HG02973 (cell line): ENCODE results near the gene DENND10.
A peak's percentile ranks its signal among the peaks of the same experiment; 100 is the strongest.
"Not testable (repeated sequence)": the region's sequence is repeated elsewhere in the genome, so short reads cannot be mapped to it uniquely, and the experiment has no call there.

Source experiments
- ATAC-seq: cut with Tn5 transposase; IDR thresholded peaks from one replicate; pipeline ENCODE4 v1.9.1; 2021; ENCODE audit warnings: moderate library complexity; ENCODE audit not compliant: unreplicated experiment

DENND10 gene

DNA sequence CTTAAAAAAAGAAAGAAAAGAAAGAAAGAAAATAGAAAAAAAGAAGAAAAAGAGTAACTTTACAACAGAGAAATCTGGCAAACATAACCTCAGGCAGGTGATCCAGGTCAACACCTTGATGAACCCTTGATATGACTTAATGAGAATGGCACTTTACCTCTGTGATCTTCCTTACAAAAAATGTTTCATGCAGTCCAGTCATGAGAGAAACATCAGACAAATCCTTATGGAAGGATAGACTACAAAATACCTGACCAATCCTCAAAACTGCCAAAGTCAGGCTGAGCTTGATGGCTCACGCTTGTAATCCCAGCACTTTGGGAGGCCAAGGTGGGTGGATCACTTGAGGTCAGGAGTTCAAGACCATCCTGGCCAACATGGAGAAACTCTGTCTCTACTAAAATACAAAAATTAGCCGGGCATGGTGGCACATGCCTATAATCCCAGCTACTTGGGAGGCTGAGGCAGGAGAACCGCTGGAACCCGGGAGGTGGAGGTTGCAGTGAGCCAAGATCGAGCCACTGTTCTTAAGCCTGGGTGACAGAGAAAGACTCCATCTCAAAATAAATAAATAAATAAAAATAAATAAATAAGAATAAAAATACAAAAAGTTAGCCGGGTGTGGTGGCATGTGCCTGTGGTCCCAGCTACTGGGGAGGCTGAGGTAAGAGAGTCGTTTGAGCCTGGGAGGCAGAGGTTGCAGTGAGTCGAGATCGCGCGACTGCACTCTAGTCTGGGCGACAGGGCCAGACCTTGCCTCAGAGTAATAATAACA is 7.1 kb upstream of the DENND10 start:
- not testable (repeated sequence) for ATAC-seq

DNA sequence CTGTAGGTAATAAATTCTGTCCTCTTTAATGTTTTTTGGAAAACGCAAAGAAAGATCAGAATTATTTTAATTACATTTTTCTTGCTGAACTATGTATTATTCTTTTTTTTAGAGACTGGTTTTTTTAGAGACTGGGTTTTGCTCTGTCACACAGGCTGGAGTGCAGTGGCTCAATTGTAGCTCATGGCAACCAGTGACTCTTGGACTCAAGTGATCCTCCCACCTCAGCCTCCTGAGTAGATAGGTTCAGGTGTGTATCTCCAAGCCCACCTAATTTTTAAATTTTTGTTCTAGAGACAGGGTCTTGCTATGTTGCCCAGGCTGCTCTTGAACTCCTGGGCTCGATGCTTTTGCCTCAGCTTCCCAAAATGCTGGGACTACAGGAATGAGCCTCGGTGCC is 5.3 kb upstream of the DENND10 start:
- no peak for ATAC-seq

DNA sequence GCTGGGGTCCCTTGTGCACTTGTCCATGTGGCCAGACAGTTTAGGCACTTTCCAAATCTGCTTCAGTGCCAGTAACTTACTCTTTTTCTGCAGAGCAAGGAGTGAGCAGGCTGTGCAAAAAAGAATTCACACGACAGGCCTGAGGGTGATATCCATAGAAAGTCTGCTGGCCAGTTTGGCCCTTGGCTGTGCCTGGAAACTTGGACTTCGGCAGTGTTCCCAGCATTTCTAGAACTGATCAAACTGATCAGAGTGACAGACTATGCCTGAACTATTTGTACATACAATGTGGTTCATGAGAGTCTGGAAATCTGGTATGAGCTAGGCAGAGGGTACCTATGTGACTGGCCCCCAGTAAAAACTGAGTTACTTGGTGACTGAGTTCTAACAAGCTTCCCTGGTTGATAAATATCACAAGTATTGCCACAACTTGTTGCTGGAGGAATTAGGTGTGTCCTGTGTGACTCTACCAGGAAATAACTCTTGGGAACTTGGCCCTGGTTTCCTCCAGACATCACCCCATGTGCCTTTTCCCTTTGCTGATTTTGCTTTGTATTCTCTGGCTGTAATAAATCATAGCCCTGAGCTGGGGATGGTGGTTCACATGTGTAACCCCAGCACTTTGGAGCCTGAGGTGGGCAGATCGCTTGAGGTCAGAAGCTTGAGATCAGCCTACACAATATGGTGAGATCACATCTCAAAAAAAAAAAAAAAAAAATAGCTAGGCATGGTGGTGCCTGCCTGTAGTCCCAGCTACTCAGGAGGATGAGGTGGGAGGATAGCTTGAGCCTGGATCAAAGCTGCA is 3.3 kb upstream of the DENND10 start:
- no peak for ATAC-seq

DNA sequence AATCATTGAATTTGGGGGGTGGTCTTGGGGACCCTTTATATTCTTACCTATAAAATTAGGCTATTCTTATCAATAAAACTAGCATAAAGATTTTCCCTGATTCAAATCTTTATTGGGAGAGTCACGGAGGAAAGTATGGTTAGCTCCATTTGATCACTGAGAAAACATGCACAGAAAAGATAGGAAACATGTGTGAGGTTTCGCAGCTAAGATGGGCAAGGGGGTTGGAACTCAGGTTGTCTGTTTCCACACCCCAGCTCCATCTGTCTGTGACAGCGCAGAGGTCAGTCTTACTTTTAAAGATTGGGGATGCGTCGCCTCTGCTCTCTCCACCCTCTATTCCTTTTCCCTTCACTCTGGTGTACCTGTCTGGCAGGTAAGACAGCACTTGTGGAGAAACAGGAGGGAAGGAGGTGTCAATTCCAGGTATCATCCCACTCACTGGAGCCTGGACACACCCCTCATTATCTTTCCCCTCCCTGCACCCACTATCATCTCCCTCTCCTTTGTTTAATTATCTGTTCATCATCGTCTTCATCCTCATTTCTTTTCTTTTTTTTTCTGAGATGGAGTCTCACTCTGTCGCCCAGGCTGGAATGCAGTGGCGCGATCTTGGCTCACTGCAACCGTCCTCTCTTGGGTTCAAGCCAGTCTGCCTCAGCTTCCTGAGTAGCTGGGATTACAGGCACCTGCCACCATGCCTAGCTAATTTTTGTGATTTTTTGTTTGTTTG is 2.4 kb upstream of the DENND10 start:
- no peak for ATAC-seq

DNA sequence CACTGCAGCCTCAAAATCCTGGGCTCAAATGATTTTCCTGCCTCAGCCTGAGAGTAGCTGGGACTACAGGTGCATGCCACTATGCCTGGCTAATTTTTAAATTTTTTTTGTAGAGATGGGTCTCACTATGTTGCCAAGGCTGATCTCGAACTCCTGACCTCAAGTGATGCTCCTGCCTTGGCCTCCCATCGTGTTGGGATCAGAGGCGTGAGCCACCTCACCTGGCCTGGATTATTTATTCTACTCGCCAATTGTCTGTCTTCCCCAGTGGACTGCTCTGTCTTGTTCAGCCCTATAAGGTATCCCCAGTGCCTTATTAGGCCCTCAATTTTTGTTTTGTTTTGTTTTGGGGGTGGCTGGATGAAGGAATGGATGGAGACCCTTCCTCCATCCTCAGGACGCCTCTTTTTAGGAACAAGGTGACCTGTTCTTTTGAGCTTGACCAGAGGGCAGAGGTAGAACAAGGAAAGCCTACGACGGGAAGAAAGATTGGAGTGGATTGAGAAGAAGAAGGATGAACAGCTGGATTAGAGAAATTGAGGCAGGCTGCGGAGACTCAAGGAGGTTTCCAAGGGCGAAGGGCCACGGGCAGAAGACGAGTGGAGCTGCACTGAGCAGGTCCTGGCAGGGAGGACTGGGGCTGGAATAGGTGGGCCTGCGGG is 541 bp upstream of the DENND10 start:
- no peak for ATAC-seq

DNA sequence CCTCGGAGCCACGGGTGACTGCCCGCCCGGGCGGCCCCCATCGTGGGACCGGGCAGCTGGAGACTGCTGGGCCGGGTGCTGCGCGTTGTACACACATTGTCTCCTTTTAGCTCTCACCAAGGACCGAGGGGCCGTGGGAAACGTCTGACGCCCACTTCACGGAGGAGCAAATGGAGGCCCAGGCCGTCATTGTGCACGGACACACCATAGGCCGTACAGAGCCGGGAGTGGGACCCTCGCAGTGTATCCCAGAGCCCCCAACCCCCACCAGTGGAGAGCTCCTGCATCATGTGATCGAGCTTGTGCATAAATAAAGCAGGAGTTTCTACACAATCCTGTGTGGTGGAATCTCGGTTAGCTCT is 722 bp downstream of the DENND10 start:
- ATAC-seq = no peak

DNA sequence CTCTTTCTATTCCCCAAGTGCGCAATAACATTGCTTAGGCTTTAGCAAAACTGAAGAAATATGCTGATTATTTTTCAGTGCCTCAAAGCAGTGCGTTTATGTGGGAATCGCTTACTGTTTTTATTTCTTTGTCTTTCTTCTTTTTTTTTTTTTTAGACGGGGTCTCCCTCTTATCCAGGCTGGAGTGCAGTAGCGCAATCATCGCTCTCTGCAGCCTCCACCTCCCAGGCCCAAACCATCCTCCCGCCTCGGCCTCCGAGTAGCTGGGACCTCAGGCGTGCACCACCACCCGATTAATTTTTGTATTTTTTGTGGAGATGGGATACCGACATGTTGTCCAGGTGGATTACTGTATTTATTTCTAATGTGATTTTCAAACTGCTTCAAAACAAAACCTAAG is 1.2 kb downstream of the DENND10 start:
- no peak for ATAC-seq

DNA sequence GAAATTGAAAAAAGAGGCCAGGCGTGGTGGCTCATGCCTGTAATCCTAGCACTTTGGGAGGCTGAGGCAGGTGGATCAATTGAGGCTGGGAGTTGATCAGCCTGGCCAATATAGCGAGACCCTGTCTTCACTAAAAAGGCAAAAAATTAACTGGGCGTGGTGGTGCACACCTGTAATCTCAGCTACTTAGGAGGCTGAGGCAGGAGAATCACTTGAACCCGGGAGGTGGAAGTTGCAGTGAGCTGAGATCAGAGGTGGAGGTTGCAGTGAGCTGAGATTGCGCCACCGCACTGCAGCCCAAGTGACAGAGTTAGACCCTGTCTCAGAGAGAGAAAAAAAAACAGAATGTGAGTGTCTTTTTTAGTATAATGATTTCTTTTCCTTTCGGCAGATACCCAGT is 2.0 kb downstream of the DENND10 start:
- ATAC-seq = not testable (repeated sequence)

DNA sequence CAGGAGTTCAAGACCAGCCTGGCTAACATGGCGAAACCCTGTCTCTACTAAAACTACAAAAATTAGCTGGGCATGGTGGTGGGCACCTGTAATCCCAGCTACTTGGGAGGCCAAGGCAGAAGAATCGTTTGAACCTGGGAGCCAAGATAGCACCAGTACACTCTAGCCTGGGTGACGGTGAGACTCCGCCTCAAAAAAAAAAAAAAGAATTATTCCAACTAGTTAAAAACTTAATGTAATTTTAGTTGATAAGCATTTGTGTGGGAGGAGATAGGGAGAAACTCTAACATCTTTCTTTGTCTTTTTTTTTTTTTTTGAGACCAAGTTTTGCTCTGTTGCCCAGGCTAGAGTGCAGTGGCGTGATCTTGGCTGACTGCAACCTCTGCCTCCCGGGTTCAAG is 3.2 kb downstream of the DENND10 start:
- not testable (repeated sequence) for ATAC-seq

DNA sequence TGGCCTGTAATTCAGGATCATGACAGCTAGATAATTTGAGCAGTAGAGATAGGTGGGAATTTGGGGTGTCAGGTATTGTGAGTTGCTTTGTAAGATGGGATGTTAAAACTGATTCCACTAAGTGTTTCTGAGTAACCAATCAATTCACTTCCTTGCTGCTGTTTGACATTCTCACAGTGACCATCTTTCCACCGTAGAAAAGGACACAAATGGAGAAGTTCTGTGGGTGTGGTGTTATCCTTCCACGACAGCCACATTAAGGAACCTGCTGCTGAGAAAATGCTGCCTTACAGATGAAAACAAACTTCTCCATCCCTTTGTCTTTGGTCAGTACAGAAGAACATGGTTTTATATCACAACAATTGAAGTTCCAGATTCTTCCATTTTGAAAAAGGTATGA is 3.9 kb downstream of the DENND10 start:
- ATAC-seq = not testable (repeated sequence)

DNA sequence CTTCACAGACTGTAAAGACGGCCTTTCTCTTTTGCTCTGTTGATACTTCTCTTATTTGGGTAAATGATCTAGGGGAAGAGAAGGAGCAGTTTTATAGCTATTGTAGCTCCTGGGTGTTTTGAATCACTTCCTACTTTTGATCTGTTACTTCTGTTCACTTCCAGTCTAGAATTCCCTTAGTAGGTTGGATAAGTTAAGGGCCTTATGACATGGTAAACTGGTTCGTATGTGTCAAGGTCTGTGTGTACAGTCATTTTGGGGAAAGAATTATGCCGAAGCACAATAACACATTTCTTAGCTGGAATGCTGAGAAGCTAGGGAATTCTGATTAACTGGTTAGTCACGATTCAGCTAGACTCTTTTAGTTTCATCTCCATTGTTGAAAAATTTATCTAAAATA is 8.1 kb downstream of the DENND10 start:
- no peak for ATAC-seq

DNA sequence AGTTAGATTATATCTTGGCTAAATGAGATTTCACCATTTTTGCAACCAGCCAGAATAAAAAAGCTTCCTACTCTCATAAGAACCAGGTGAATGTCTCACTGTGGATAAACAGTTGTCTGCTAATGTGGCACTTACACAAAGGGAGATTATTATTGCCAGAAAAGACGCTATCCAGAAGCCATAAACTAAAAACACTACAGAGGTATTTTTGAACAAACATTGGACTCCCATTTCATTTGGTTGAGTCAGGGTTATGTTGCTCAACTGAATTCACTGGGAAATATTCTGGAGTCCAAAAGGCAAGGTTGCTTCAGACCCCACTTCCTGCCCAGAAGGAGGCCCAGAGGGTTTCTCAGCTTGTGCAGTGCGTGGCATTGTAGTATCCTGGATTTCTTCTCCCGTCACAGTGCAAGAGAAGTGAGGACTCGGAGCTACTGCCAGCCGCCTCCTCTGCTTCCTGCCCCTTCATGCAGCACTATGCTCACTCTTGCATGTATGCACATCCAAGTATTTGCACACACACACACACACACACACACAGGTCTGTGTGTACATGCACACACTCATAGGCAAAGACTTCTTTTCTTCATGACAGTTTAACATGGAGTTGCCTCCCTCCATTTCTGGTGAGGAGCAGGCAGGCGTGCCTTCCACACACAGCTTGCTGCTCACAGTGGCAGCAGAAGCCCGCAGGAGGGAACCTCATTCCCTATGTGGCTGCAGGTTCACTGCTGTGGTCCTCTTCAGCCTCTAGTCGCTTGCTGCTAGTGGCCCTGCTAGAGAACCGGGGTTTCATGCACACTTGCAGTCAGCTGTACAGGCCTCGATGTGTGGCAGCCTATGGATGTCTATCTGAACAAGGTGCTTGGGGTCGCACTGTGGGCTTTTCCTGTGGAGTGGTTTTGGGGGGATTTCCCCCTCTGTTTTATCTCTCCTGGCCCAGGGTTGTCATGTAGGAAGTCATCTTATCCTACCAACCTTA is 10.1 kb downstream of the DENND10 start:
- no peak for ATAC-seq

DNA sequence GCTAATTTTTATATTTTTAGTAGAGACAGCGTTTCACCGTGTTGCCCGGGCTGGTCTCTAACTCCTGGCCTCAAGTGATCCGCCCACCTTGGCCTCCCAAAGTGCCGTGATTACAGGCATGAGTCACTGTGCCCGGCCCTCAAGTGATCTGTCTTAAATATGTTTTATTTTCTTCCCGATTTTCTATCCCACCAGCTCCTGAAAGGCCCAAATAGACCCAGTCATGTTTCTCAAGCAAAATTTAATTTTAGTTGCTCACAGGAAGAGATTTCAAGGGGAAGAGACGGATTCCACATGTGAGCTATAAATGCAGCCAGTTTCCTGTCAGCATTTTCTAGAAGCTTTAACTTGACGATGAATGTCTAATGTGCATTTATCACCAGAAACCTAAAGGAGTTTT is 12.0 kb downstream of the DENND10 start:
- no peak for ATAC-seq

DNA sequence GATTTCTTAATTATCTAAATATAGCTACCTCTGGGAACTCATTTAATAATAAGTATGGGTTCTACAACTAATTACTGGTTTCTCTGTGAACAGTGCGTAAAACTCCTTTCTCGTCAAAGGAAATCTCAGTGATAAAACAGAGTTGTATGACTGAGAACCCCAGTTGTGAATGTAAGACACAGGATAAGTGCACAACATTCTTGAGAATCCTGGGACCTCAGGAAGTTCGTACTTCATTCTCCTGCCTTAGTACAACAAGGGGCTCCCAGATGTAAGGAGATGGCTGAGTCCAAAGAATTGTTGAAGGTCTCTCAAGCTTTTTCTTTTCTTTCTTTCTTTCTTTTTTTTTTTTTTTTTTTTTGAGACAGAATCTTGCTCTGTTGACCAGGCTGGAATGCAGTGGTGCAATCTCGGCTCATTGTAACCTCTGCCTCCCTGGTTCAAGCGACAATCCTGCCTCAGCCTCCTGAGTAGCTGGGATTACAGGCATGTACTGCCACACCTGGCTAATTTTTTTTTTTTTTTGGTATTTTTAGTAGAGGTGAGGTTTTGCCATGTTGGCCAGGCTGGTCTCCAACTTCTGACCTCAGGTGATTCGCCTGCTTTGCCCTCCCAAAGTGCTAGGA is 12.5 kb downstream of the DENND10 start:
- no peak for ATAC-seq

DNA sequence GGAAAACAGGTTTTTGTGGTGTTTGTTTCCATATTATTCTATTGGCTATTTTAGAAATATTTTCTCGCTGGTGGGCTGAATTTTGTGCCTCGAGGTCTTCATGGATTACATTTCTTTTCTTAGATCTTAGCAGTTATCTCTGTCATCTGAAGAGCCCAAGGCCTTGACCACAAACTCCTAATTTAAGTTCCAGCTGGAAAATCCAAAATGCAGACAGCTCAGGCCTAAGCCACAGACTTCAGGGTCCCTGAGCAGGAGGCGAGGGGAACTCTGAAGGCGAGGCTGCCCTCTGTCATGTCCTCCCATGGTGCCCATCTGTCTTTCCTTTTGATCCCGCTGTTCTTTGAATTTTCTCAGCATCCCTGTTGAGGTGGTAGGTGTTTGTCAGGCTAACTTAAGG is 14.3 kb downstream of the DENND10 start:
- no peak for ATAC-seq

DNA sequence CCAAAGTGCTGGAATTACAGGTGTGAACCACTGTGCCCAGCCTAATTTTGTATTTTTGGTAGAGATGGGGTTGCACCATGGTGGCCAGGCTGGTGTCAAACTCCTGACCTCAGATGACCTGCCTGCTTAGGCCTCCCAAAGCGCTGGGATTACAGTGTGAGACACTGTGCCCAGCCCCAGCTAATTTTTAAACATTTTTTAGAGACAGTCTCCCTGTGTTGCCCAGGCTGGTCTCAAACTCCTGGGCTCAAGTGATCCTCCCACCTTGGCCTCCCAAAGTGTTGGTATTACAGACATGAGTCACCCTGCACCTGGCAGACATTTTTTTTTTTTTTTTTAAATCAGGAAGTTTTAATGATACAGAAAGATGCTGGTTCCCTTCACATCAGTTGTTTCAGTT is 15.5 kb downstream of the DENND10 start:
- ATAC-seq = no peak

DNA sequence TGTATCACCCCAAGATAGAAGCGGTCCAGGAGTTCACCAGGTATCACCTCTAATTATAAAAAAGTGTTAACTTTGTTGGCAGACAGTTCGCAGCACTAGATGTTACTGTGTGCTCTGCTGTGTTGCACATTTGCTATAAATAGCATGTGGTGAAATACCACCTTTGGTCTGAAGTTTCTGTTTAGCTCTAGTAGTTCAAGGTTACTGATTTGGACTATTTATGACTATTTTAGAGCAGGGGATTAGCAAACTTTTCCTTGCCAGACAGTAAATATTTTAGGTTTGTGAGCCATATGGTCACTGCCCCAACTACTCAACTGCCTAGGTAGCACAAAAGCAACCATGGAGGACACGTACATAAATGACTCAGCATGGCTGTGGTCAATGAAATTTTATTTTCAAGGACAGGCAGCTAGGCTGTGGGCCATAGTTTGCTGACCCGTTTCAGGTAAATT is 16.5 kb downstream of the DENND10 start:
- peak; percentile 92 for ATAC-seq

DNA sequence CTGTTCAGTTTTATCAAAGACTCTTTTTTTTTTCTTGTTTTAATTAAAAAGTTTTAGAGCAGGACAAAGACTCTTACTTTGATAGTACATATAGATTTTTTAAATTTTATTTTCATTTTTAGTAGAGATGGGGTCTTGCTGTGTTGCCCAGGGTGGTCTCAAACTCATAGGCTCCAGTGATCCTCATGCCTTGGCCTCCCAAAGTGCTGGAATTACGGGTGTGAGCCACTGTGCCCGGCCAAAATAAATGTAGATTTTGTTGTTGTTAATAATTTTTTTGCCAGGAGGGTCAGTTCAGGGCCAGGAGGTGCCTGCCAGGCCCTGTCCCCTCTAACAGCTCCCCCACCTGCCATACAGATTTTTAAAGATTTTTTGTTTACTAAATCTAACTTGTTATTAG is 17.0 kb downstream of the DENND10 start:
- no peak for ATAC-seq

DNA sequence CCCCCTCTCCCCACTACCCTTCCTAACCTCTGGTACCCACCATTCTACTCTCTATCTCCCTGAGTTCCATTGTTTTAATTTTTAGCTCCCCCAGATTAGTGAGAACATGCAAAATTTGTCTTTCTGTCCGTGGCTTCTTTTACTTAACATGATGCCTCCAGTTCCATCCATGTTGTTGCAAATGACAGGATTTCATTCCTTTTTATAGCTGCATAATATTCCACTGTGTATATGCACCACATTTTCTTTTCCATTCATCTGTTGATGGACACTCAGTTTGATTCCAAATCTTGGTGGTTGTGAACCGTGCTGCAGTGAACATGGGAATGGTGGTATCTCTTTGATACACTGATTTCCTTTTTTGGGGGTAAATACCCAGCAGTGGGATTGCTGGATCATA is 22.0 kb downstream of the DENND10 start:
- no peak for ATAC-seq

DNA sequence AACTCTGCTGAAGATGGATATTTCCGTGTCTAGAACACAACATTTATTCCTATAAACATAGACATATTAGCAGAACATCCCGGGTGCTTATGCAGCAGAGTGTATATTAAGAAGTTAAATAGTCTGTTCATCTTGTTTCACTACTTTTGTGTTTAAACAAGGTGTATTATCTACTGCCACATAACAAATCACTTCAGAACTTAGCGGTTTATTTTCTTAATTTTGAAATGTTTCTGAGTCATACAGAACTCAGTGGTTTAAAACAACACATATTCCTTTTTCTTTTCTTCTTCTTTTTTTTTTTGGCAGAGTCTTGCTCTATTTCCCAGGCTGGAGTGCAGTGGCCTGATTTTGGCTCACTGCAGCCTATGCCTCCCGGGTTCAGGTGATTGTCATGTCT is 25.8 kb downstream of the DENND10 start:
- no peak for ATAC-seq
